SU-DHL-6 (cell line): ENCODE results near the gene DVL1.

Experiments used
- H2AFZ ChIP-seq: fragments of 200-600 bp; sonication (generic); 2 replicates; pipeline ENCODE4 v1.6.1; 2014; ENCODE audit warnings: low read depth, mild to moderate bottlenecking, moderate library complexity, mixed read lengths, antibody characterized with exemption, low read length; ENCODE audit not compliant: severe bottlenecking
- H3F3A ChIP-seq: fragments of 200-600 bp; shearing (Covaris generic); 2 replicates; pipeline ENCODE4 v1.6.0; 2016; ENCODE audit warnings: antibody characterized with exemption, mild to moderate bottlenecking; ENCODE audit not compliant: insufficient read depth
- H3K27ac ChIP-seq: fragments of 200-600 bp; sonication (generic); 2 replicates; pipeline ENCODE4 v1.5.1; 2016; ENCODE audit warnings: low read depth, mild to moderate bottlenecking, low read length, moderate library complexity, mixed read lengths
- H3K27me3 ChIP-seq: fragments of 200-600 bp; sonication (generic), shearing (Covaris generic); 2 replicates; pipeline ENCODE4 v1.6.0; 2014; ENCODE audit warnings: mild to moderate bottlenecking, low read length
- H3K36me3 ChIP-seq: fragments of 200-600 bp; sonication (generic); 2 replicates; pipeline ENCODE4 v1.6.1; 2014; ENCODE audit warnings: mild to moderate bottlenecking, low read length, mixed read lengths
- H3K4me2 ChIP-seq: fragments of 300-600, 200-600 bp; shearing (Covaris generic), sonication (generic); 2 replicates; pipeline ENCODE4 v1.6.0; 2014; ENCODE audit warnings: low read length, low read depth, mild to moderate bottlenecking; ENCODE audit not compliant: poor library complexity, severe bottlenecking
- H3K4me3 ChIP-seq: fragments of 200-600 bp; sonication (generic); 2 replicates; pipeline ENCODE4 v1.5.1; 2014; ENCODE audit warnings: antibody characterized with exemption, low read length, mild to moderate bottlenecking, mixed read lengths; ENCODE audit not compliant: insufficient read depth, poor library complexity, severe bottlenecking
- H3K79me2 ChIP-seq: fragments of 200-600 bp; sonication (generic); 2 replicates; pipeline ENCODE4 v1.6.1; 2014; ENCODE audit warnings: mild to moderate bottlenecking, low read length, moderate library complexity; ENCODE audit not compliant: insufficient read depth
- H3K9ac ChIP-seq: fragments of 200-600 bp; sonication (generic); 2 replicates; pipeline ENCODE4 v1.7.0; 2014; ENCODE audit warnings: mild to moderate bottlenecking, low read length
- H3K9me2 ChIP-seq: fragments of 200-600 bp; sonication (generic); replicated peaks from 2 replicates; pipeline ENCODE4 v1.6.1; 2014; ENCODE audit warnings: low read length; ENCODE audit not compliant: insufficient read depth
- H3K9me3 ChIP-seq: fragments of 200-600 bp; sonication (generic); 2 replicates; pipeline ENCODE4 v1.6.1; 2014; ENCODE audit warnings: low read length, mixed read lengths; ENCODE audit not compliant: insufficient read depth
- H4K20me1 ChIP-seq: fragments of 200-600 bp; sonication (generic); 2 replicates; pipeline ENCODE4 v1.6.1; 2014; ENCODE audit warnings: low read depth, mild to moderate bottlenecking, antibody characterized with exemption, low read length, moderate library complexity, mixed read lengths
- EZH2phosphoT487 ChIP-seq: fragments of 200-600 bp; sonication (generic), shearing (Covaris generic); conservative IDR thresholded peaks from 2 replicates; pipeline ENCODE4 v1.6.1; 2018; ENCODE audit warnings: mild to moderate bottlenecking, antibody characterized with exemption, low read length, moderate library complexity, mixed read lengths
- TF ChIP-seq, protein P1 (sequence below): fragments of 200-600 bp; sonication (generic); IDR thresholded peaks from one replicate; pipeline ENCODE4 v1.5.1; 2017; ENCODE audit warnings: antibody characterized with exemption, mild to moderate bottlenecking, low read length, moderate library complexity; ENCODE audit not compliant: insufficient read depth, poor library complexity, severe bottlenecking

The DVL1 gene

DNA sequence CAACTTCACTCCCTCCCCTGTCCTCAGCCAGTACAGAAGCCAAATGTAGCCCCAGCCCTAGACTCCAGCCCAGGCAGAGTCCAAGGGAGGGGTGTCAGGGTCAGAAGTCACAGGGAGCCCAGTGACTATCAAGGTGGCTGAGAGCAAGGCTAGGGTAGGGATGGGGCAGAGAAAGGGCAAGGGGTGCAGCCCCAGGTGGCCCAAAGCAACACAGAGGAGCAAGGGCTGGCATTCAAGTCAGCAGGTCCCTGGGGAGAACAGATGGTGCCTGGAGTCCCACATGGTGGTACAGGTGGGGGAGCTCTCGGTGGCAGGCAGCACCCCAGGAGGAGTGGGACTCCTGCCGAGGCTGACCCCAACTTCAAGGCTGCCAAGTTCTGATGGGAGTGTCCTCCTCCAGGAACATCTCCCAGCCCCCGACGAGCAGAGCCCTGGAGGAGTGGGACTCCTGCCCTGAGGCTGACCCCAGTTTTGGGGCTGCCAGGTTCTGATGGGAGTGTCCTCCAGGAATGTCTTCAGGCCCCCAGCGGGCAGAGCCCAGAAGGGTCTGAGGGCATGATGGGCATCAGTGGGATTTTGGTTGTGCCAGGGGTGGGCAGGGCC lies 3.7 kb upstream of the DVL1 start:
- H3F3A ChIP-seq: peaks cover 6% of the 10 kb centered on the region; the same call in 1 of the 2 replicates
- H3K27ac ChIP-seq: no peak overlapping the region
- H3K9me3 ChIP-seq: no peaks in the 10 kb centered on the region
- no peaks in the 10 kb centered on the region for H3K27me3 ChIP-seq
- no peak for TF ChIP-seq EZH2phosphoT487
- no peak overlapping the region for H3K4me3 ChIP-seq
- no peak overlapping the region for H3K9ac ChIP-seq
- no peak overlapping the region for H3K4me2 ChIP-seq
- H3K36me3 ChIP-seq: no peaks in the 10 kb centered on the region
- no peaks in the 10 kb centered on the region for H3K9me2 ChIP-seq
- no peak overlapping the region for H2AFZ ChIP-seq
- H4K20me1 ChIP-seq: no peaks in the 10 kb centered on the region
- H3K79me2 ChIP-seq: no peaks in the 10 kb centered on the region

DNA sequence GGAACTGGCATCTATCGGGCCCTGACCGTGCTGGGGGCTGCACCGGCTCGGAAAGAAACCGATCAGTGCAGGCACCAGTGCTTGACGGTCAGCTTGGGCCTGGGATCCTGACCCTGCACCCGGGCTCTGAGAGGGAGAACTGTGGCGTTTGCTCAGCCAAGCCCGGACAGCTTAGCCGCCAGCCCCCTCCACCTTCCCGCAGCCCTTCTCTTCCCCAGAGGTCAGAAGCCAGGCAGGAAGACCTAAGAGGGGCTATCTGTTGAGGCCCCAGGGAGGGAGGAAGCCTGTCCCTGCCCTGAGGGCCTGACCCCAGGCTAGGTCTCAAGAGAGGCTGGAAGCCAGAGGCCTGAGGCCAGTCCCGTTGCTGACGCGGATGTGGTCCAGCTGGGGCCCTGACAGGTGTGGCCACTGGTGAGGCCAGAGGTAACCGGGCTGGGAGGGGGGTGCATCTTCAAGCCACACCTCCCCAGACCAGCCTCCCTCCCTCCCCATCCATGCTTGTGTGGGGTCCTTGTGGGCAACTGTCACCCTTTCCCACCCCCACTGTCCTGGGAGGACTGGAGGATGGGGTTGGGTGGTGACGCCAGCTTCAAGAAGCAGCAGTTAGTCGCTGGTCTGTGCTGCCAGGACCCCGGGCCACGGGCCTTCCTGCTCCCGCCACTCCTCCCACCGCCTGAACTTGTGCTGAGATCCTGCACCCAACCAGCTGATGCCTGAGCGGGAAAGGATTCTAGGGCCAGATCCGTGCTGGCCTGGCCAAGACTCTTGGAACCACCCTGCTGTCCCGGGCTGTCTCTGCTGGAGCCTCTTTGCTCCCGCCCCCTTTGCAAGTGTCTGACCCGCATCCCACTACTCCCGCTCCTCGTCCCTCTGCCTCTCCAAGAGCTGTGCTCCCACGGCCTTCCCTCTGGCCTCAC lies 2.6 kb upstream of the DVL1 start:
- Histone ChIP-seq H3K9ac (no peak overlapping the region), H3F3A (peaks cover 6% of the 10 kb centered on the region; the same call in 1 of the 2 replicates), H4K20me1 (no peaks in the 10 kb centered on the region), H3K36me3 (no peaks in the 10 kb centered on the region), H3K9me2 (no peaks in the 10 kb centered on the region), H3K9me3 (no peaks in the 10 kb centered on the region), H3K27ac (no peak overlapping the region), H3K27me3 (no peaks in the 10 kb centered on the region), H3K4me2 (no peak overlapping the region), H3K4me3 (no peak overlapping the region), H2AFZ (no peak overlapping the region), H3K79me2 (0 out of 2 replicates have a peak, but pooled peaks cover 1% of the 10 kb centered on the region)
- TF ChIP-seq EZH2phosphoT487: no peak
- TF ChIP-seq, protein P1, sequence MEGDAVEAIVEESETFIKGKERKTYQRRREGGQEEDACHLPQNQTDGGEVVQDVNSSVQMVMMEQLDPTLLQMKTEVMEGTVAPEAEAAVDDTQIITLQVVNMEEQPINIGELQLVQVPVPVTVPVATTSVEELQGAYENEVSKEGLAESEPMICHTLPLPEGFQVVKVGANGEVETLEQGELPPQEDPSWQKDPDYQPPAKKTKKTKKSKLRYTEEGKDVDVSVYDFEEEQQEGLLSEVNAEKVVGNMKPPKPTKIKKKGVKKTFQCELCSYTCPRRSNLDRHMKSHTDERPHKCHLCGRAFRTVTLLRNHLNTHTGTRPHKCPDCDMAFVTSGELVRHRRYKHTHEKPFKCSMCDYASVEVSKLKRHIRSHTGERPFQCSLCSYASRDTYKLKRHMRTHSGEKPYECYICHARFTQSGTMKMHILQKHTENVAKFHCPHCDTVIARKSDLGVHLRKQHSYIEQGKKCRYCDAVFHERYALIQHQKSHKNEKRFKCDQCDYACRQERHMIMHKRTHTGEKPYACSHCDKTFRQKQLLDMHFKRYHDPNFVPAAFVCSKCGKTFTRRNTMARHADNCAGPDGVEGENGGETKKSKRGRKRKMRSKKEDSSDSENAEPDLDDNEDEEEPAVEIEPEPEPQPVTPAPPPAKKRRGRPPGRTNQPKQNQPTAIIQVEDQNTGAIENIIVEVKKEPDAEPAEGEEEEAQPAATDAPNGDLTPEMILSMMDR: no peak

DNA sequence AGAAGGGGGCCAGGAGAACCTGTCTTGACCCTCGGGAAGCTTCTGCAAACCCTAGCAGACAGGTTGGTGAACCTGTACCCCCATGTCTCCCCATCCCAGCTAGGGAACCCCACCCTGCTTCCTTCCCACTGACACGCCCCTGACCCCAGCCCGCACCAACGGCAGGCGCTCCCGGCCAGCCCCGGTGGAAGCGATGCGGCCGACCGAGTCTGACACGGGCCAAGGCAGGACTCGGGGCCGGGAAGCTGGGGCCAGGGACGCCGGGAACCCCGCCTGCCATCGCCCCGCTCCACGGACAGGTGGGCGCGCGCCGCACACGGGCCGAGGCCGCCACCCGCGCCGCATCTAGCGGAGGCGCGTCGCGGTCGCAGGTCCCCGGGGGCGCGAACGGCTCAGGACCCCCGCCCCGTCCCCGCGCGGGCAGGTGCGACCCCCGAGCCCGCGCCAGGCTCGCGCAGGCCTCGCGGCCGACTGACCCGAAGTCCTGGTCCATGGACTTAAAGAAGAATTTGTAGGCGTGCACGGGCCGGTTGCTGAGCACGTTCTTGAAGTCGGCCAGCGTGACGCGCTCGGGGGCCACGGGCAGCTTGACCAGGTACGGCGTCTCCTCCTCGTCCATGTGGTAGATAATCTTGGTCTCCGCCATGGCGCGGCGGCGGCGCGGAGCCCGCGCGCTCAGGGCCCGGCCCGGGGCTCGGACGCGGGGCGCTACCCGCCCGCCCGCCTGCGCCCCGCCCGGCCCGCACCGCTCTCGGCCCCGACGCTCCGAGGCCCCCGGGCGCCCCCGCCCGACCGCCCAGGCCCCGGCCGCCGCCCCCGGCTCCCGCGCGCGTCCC lies 580 bp downstream of the DVL1 start:
- TF ChIP-seq, protein P1: no peak
- no peak for TF ChIP-seq EZH2phosphoT487
- Histone ChIP-seq H3K4me2 (peak overlapping the region; percentile 91), H3K4me3 (peak overlapping the region; percentile 88), H2AFZ (no peak overlapping the region), H3K9ac (peak overlapping the region; percentile 78), H3F3A (peaks cover 6% of the 10 kb centered on the region; the same call in 1 of the 2 replicates), H3K27me3 (no peaks in the 10 kb centered on the region), H3K9me3 (no peaks in the 10 kb centered on the region), H3K36me3 (no peaks in the 10 kb centered on the region), H3K9me2 (no peaks in the 10 kb centered on the region), H3K79me2 (peaks cover 6% of the 10 kb centered on the region; the same call in 1 of the 2 replicates), H3K27ac (no peak overlapping the region), H4K20me1 (no peaks in the 10 kb centered on the region)
